NCI-H460 (cell line): Measurements from ENCODE around the gene ODC1. TPM values are rescaled to one million over a fixed set of nuclear protein-coding genes. Genes with fewer than 3 reads are reported as not detected.

Experiments
- DNase-seq: peaks from one replicate; pipeline ENCODE4 v3.0.0-alpha.2; 2016; ENCODE audit warnings: low read depth; ENCODE audit errors: extremely low read depth
- total RNA-seq: library from RNA; depleted of rRNA; stranded (reverse); fragments of >200 nt; shearing (Covaris generic); gene quantifications from 2 replicates; pipeline ENCODE4 v1.2.3, GENCODE V29; 2014

The ODC1 gene
- total RNA-seq, 1 experiment from 2014 or later, result 630 TPM

GRCh38 chr2:10480359-10480949 is 32.3 kb upstream of the ODC1 start:
- no peak for DNase-seq

DNA sequence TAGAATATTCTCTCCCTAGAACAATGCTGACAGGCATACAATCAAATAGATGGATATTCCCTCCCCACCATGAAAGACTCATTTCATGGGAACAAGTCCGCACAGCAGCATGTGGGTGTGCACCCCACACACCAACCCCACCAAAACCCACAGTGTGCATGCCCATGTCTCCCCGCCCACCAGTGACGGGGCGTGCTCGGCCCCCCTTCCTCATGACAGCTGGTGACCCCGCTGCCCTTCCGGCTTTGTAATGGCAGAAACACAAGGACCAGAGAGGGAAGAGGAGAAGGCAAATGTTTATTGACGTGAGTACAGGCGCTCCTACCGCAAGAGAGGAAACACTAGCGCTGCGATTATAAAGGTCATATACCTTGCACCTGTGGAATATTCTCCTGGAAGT is 30.8 kb upstream of the ODC1 start:
- no peak for DNase-seq

GRCh38 chr2:10478298-10478625 is 30.1 kb upstream of the ODC1 start:
- no peak for DNase-seq

- DNase-seq, result no peak
Measured at GRCh38 chr2:10477443-10478297, 29.5 kb upstream of the ODC1 start.

- DNase-seq, result no peak
Measured at GRCh38 chr2:10476723-10477442, 28.8 kb upstream of the ODC1 start.

DNA sequence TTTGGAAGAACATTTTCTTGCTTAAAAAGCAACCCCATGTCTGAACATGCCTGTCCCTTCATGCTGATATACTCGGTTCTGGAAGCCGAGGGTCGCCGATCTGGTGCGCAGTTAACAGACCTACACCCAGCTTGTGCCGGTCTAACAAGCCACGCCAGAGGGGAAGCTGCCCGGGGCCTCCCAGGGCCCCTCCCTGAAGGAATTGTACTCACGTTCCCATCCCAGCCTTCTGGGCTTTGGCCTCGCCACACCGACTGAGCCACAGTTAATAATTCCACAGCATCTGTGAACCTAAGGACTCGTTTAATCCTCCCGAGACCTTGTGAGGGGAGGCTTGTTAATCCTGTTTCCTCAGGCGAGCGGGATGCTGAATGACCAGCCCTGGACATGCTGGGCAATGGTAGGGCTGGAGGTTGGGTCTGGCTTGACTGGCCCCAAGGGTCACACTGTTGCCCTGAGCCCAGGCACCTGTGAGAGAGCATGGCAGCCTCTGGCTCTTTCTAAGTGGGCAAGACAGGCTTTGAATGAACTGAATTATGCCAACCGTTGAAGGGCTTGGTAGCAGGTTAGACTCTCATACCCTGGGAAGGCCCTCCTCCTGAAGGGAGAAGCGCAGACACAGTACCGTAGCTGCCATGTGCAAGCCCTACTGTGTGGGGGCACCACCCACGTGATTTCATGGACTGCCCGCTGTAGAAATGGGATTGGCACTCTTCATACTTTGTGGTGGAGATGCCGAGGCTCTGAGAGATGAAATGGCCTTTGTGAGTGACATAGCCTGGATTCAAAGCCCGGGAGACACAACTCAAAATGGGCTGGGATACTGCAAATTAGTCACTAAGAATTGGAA is 27.9 kb upstream of the ODC1 start:
- DNase-seq, result no peak

GRCh38 chr2:10475221-10475722 is 27.1 kb upstream of the ODC1 start:
- no peak for DNase-seq

DNA sequence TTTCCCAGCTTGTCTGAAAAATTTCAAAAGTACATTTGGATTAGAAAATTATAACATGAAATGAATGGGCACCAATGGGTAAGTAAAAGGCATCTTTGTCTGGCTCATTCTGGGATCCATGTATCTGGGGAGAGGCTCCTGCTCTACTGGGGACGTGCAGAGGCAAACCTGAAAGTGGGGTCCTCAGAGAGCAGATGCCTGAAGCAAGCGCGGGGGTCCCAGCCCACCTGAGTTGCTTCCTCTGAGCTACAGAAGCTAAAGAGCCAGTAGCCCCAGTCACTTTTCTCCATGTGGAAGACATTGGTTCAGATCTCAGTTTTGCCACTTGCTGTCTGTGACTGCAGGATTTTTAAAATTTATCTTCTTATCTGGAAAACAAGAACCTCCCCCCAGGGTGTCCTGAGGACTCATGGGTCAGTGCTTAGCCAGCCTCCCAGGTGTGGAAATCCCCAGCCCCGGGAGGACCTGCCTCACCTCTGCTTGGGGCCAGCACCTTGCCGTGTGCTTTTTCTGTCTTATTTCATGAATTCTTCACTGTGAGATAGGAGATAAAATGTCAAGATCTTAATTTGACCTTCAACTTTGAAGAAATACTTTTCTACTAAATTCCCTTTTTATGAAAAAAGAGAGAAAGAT is 25.1 kb upstream of the ODC1 start:
- no peak for DNase-seq

- DNase-seq, result no peak
Measured at GRCh38 chr2:10471955-10472354, 23.8 kb upstream of the ODC1 start.

GRCh38 chr2:10471046-10471571 is 23.0 kb upstream of the ODC1 start:
- DNase-seq, result no peak

GRCh38 chr2:10469955-10470608 is 22.0 kb upstream of the ODC1 start:
- no peak for DNase-seq

- DNase-seq, result no peak
Measured at GRCh38 chr2:10469301-10469700, 21.2 kb upstream of the ODC1 start.

DNA sequence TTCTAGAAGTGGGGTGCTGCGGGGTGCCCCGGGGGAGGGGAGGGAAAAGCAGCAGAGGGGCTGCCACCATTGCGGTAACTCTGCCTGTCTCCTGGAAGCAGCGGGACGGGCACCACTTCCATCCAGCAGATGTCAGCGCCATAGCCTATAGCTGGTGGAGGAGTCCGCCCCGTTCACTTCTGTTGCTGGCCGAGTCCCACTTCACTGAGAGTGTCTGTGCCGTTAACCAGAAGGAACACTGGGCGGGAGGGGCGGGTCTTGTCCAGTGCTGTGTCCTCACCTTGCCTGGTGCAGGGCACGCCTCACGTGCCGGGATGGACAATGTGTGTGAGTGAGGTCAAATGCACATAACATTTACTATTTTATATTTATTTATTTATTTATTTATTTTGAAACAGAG is 19.3 kb upstream of the ODC1 start:
- DNase-seq, result no peak

DNA sequence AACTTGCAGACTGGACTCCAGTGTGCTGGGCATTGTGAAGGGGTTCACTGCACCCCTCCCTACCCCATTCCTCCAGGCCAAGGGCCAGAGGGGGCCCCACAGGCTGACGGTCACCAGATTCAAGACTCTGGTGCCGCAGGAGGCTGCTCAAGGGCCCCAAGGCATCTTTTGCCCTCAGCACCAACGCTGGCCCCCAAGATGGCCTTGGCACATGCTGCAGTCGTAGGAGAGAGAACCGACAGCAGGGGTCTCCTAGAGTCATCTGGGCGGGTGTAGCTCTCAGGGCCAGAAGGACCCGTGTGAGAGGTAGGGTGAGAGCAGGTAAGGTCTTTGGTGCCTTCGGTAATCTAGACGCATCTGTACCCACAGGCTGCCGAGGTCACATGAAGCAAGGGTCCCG is 18.7 kb upstream of the ODC1 start:
- no peak for DNase-seq

DNA sequence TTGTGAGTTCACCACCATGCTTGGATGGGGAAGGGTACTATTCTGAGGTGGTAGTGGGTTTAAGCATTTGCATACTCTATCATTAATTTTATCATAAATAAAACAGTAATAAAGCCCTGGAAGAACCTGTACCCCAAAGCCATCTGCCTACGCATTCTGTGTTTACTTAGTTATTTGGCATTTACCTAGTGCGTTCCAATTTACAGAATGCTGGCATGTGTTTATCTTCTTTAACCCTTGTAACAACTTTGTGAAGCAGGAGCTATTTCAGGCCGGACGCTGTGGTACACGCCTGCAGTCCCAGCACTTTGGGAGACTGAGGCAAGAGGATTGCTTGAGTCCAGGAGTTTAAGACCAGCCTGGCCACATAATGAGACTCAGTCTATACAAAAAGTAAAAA is 17.8 kb upstream of the ODC1 start:
- no peak for DNase-seq

DNA sequence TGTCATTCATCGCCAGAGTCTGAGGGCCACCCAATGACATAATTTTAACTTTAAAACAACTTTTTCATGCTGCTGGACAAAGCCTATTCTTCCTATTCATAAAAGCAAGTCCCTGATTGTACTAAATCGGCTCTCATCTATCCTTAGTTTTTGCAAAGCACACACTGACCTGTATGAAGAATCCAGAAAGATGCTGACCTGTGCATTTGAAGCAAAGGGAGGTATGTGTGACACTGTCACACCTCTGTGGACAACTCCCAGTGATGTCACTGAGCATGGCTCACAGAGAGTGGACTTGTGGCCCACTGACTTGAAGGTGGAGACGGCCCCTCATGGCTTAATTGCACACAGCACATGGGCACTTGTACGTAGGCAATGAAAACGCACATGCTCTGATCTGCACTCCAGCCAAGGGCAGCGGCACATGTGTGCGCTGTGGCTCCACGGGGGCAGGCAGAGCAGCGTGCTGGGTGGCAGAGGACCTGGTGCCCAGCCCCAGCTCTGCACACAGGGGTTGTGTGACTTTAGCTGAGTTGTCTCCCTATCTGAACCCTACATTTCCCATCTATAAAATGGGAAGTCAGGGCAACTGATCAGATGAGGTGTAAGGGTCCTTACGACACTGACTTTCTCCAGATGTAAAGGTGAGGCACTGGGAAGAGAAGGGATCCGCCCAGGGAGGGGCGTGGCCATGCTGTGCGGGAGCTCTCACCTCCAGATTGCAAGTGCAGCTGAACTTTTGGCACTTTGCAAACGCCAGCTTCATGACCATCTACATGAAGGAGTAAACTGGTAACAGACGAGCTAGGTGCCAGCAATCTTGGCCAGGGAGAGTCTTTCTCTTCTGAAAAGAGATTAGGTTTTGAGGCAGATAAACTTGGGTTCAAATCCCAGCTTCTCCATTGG is 14.3 kb upstream of the ODC1 start:
- DNase-seq, result no peak

DNA sequence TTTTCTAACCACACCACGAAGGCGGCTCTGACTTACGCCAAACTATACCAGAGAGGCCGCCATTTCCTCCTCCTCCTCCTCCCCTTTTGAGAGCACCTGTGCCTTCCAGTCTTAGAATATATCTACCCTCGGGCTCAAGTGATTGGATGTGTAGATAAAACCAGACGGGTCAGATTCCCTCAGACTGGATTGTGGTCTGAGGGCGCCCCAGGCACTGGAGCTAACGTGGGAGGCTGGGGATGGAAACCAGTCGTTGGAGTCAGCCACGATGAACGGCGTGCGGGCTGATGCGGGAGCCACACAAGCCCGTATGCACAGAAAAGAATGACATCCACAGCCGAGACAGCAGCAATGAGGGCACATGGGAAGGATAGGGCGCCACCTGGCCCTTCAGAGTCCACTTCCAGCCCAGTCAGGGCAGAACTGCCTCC is 12.3 kb upstream of the ODC1 start:
- no peak for DNase-seq

DNA sequence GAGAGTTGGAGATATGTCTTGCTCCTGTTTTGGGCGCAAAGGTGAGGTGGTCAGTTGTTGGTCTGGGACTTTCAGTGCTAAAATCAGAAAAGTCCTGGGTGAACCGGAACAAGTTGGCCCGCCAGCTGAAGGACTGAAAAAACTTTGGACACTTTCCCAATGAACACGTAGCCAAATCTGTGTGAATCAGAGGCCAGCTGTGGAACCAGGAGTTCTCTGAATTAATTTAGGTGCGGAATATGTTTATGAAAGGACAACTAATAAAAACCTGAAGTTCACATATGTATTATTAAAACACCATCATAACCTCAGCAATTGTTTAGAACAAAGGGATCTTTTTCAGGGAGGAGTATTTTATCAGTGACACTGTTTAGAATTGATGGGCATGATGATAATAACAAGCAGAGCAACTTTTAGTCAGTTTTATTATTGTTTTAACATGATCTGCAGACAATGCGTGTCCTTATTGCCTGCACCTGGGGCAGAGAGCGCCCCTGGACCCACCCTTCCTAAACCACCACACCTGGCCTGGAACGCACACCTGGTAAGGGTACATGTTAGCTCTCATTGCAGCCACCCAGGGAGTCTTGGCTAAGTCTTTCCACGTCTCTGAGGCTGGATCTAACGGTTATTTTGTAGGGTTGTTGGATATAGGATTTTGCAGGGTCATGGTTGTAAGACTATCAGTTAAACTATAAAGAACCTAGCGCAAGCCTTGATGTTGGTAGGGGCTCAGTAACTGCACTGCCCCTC is 9.9 kb upstream of the ODC1 start:
- no peak for DNase-seq
